Endothelial cell of coronary artery (primary cell): ENCODE results near the gene ETV6. TPM values are rescaled to one million over a fixed set of nuclear protein-coding genes. Genes with fewer than 3 reads are reported as not detected.

ENCODE experiments used
- total RNA-seq: library from RNA; depleted of rRNA; stranded (reverse); fragments of >200 nt; gene quantifications from 2 replicates; pipeline ENCODE4 v1.2.3, GENCODE V29; 2014

Gene ETV6
- total RNA-seq: 9.4 and 9.9 TPM in 2 replicates

DNA sequence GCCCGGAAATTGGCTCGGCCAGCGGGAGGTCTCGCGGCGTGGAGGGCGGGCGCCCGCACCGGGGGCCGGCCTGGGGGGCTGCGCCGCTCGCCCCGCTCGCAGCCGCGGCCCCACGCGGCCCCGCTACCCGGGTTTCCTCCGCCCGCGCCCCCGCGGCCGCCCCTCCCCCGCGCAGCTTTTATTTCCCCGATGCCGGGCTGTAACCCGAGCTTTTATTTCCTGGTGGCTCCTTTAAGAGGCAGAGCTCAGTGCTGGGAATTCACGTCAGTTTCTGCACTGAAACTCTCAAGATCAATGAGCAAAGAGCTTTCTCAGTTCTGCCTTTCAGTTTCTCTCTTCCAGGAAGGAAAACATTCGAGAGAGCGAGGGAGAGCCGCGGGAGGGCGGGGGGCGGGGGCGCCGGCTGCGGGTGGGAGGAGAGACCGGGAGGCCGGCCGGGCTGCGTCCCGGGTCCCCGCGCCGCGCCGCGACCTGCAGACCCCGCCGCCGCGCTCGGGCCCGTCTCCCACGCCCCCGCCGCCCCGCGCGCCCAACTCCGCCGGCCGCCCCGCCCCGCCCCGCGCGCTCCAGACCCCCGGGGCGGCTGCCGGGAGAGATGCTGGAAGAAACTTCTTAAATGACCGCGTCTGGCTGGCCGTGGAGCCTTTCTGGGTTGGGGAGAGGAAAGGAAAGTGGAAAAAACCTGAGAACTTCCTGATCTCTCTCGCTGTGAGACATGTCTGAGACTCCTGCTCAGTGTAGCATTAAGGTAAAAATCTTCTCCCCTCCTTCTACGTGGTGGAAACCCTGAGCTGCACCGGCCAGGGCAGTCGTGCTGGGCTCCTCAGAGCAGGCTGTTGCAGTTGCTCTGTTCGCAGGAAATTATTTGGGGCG lies at the start of gene ETV6:
Gene ETV6 (plus strand): TSS at position 262 of the 873 bp plus-strand sequence. CDS start 454 bp downstream, at position 716.

